K562 (cell line): ENCODE measurements around the gene NEURL1. TPM values are rescaled to one million over a fixed set of nuclear protein-coding genes. Genes with fewer than 3 reads are reported as not detected.
"Not testable (repeated sequence)": the region's sequence is repeated elsewhere in the genome, so short reads cannot be mapped to it uniquely, and the experiment has no call there.

Experiments used
- ATAC-seq: fragments of 200-7000 bp; cut with Tn5 transposase; 3 replicates; pipeline ENCODE4 v1.9.1; 2020; ENCODE audit warnings: moderate library complexity
- BruUV-seq: library from RNA; stranded (reverse); fragments of 400-500 nt; replicated peaks from 2 replicates; lab custom pipeline; 2021; lab: Mats Ljungman, UMichigan
- CTCF ChIA-PET: fragments of 300-600 bp; formaldehyde crosslinking; extraction: SDS; loops from one replicate; lab custom pipeline; 2021; ENCODE audit warnings: low intra/inter-chr PET ratio; lab: Yijun Ruan, JAX
- POLR2A ChIA-PET: fragments of 300-600, 350-650 bp; sonication (Branson Sonifier 250); formaldehyde crosslinking; extraction: SDS; loops from one replicate; lab custom pipeline; 2021; ENCODE audit warnings: antibody characterized with exemption, inconsistent platforms; lab: Yijun Ruan, JAX
- DNase-seq, 4 experiments: peaks; one replicate each; pipeline versions ENCODE4 v3.0.0 to v3.0.0-alpha.2; 2011 to 2018; ENCODE audit warnings: low spot score in 3 of 4, mixed read lengths in 3 of 4; ENCODE audit errors: extremely low read depth in 1 of 4
- FAIRE-seq: peaks from 2 replicates; lab custom pipeline; 2011; peaks lifted over from hg19 to GRCh38; lab: Jason Lieb, UNC
- H2AFZ ChIP-seq: 2 replicates; pipeline ENCODE4 v1.6.0; 2011; ENCODE audit warnings: low read depth, low read length, control low read depth, inconsistent platforms
- H3K27ac ChIP-seq: fragments of 200-600 bp; 3 replicates; pipeline ENCODE4 v1.8.0; 2011; ENCODE audit warnings: low read depth, mild to moderate bottlenecking, control low read depth, inconsistent platforms, low read length, moderate library complexity, mixed read lengths; ENCODE audit errors: extremely low read depth
- H3K27me3 ChIP-seq, 2 experiments: fragments of 300-600 bp in 1 of 2; 2 replicates in 1 of 2; 3 replicates in 1 of 2; pipeline versions ENCODE4 v1.6.0 to v1.8.0; 2011; ENCODE audit warnings: inconsistent platforms in 2 of 2, low read length in 2 of 2, mild to moderate bottlenecking in 1 of 2, mixed read lengths in 1 of 2, moderate library complexity in 1 of 2; ENCODE audit not compliant: control insufficient read depth in 2 of 2, insufficient read depth in 2 of 2
- H3K36me3 ChIP-seq: fragments of 300-600 bp; 3 replicates; pipeline ENCODE4 v1.8.0; 2011; ENCODE audit warnings: mild to moderate bottlenecking, low read length, inconsistent platforms; ENCODE audit not compliant: control insufficient read depth, insufficient read depth
- H3K4me1 ChIP-seq, 2 experiments: fragments of 200-600 bp in 1 of 2; replicated peaks in 1 of 2; 2 replicates in 1 of 2; 3 replicates in 1 of 2; pipeline versions ENCODE4 v1.5.1 to v1.8.0; 2011; ENCODE audit warnings: inconsistent platforms in 2 of 2, low read length in 2 of 2, mild to moderate bottlenecking in 1 of 2, mixed read lengths in 1 of 2, moderate library complexity in 1 of 2; ENCODE audit not compliant: control insufficient read depth in 2 of 2, insufficient read depth in 2 of 2
- H3K4me2 ChIP-seq: 2 replicates; pipeline ENCODE4 v1.6.1; 2011; ENCODE audit warnings: low read length, control low read depth, inconsistent platforms, mixed read lengths; ENCODE audit not compliant: insufficient read depth
- H3K4me3 ChIP-seq: fragments of 200-600 bp; sonication (generic), shearing (Covaris generic); 2 replicates; pipeline ENCODE4 v1.5.1; 2016; ENCODE audit warnings: control low read depth, inconsistent platforms
- H3K79me2 ChIP-seq: fragments of 200-600 bp; 3 replicates; pipeline ENCODE4 v1.8.0; 2011; ENCODE audit warnings: low read length, inconsistent platforms; ENCODE audit not compliant: control insufficient read depth, insufficient read depth
- H3K9ac ChIP-seq, 2 experiments: 2 replicates each; pipeline versions ENCODE4 v1.6.0 to v1.6.1; 2011; ENCODE audit warnings: low read depth in 2 of 2, low read length in 2 of 2, control low read depth in 1 of 2, inconsistent platforms in 1 of 2, mild to moderate bottlenecking in 1 of 2, mixed read lengths in 1 of 2; ENCODE audit not compliant: insufficient read depth in 1 of 2
- H3K9me1 ChIP-seq: one replicate; pipeline ENCODE4 v1.6.0; 2011; ENCODE audit warnings: inconsistent platforms, mild to moderate bottlenecking, low read length, moderate library complexity; ENCODE audit not compliant: control insufficient read depth, insufficient read depth
- H3K9me3 ChIP-seq: replicated peaks from 2 replicates; pipeline ENCODE4 v1.5.1; 2011; ENCODE audit warnings: low read depth, low read length, inconsistent platforms; ENCODE audit not compliant: control insufficient read depth, insufficient read depth
- H4K20me1 ChIP-seq: replicated peaks from 2 replicates; pipeline ENCODE4 v1.6.1; 2011; ENCODE audit warnings: low read length, inconsistent platforms, mixed read lengths; ENCODE audit not compliant: control insufficient read depth, insufficient read depth
- MEF2A ChIP-seq: IDR thresholded peaks from 2 replicates; pipeline ENCODE4 v1.6.1; 2011; ENCODE audit warnings: low read depth, mild to moderate bottlenecking, low read length, moderate library complexity; ENCODE audit not compliant: control insufficient read depth
- TFAM ChIP-seq: fragments of 250-450 bp; sonication (Bioruptor Pico); conservative IDR thresholded peaks from 2 replicates; pipeline ENCODE4 v1.5.0; 2021; ENCODE audit warnings: mild to moderate bottlenecking, moderate library complexity
- ZBTB33 ChIP-seq: sonication (generic); formaldehyde crosslinking; IDR thresholded peaks from 2 replicates; pipeline ENCODE4 v1.8.1; 2023; ENCODE audit warnings: mild to moderate bottlenecking, missing genetic modification reagents
- WGBS: fragments of 100-300 bp; shearing (Covaris generic); methylation state at CpG from one replicate; pipeline ENCODE4 v1.1.6; 2016; ENCODE audit warnings: low coverage, mixed read lengths; ENCODE audit not compliant: insufficient coverage; ENCODE audit errors: missing lambda C conversion rate; 5-methylcytosine and 5-hydroxymethylcytosine counted together
- in situ Hi-C: fragments of 300-500 bp; cut with MboI; formaldehyde crosslinking; loops from 4 replicates; pipeline ENCODE4 v1.15.0; 2018; ENCODE audit warnings: inconsistent platforms, mixed read lengths
- intact Hi-C: fragments of 100-400 bp; cut with micrococcal nuclease; formaldehyde crosslinking; loops from 2 replicates; pipeline ENCODE4 v1.14.2; 2022
- polyA plus RNA-seq, 8 experiments: library from polyadenylated mRNA; depleted of rRNA in 4 of 8; stranded (reverse) in 5 of 8; unstranded in 3 of 8; fragments of >200 nt; fragmentation: Nextera tagmentation in 2 of 8; fragmentation: Illumina TruSeq in 1 of 8; extraction: Ambion mirVana in 2 of 8; extraction: Trizol in 1 of 8; gene quantifications; 2 replicates each; pipeline versions ENCODE4 v1.2.1 to v1.2.3, GENCODE V29; 2011 to 2014; ENCODE audit warnings: inconsistent platforms in 1 of 8, missing spikeins in 1 of 8
- total RNA-seq, 7 experiments: library from RNA; depleted of rRNA in 6 of 7; stranded (reverse); fragments of >200 nt in 6 of 7; fragmentation: Illumina TruSeq in 2 of 7; extraction: Trizol in 2 of 7; gene quantifications; 2 replicates each; pipeline versions ENCODE4 v1.2.1 to v1.2.3, GENCODE V29; 2011 to 2021; ENCODE audit warnings: low replicate concordance in 1 of 7

Gene NEURL1
- total and polyA plus RNA-seq, 9 of the 15 experiments (the other 6 are each of a cell fraction or from before 2014, with no cell fraction given), result 0.01 to 0.45 (median 0.16) TPM; not detected in 5

- TF ChIP-seq TFAM (CRISPR knock-in tag) (no peak), MEF2A (no peak), ZBTB33 (CRISPR knock-in tag) (peak; percentile 40; the same call in 1 of the 2 replicates)
Measured at GRCh38 chr10:103605359-103606096, 112.0 kb downstream of the NEURL1 start (continued).

DNA sequence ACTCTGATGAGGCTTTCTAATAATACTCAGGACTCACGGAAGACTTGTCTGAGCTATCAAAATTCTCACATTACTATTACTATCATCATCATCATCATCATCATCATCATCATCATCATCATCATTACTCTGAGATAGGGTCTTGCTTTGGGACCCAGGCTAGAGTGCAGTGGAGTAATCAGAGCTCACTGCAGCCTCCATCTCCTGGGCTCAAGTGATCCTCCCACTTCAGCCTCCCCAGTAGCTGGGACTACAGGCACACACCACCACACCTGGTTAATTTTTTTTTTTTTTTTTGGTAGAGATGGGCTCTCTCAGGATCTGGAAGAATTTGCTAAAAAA is 112.6 kb downstream of the NEURL1 start:
- H3K4me1 ChIP-seq, H4K20me1 ChIP-seq, H3K79me2 ChIP-seq, H3K4me2 ChIP-seq, H3K4me3 ChIP-seq, in situ Hi-C loops, DNase-seq, intact Hi-C loops, H2AFZ ChIP-seq, H3K9me1 ChIP-seq, H3K9ac ChIP-seq, ATAC-seq, BruUV-seq, H3K27me3 ChIP-seq, H3K9me3 ChIP-seq, FAIRE-seq, H3K27ac ChIP-seq: not testable (repeated sequence)
- ChIA-PET POLR2A (interaction anchor here (0.7 kb wide), 1 partner anchor 12 kb away, joined by 3 read pairs; no protein-coding TSS in a partner anchor), CTCF (interaction anchor here (1.5 kb wide), 1 partner anchor 80 kb away, joined by 9 read pairs; no protein-coding TSS in a partner anchor)
- peaks cover 18% of the 10 kb centered on the region; the same call in 2 of the 3 replicates for H3K36me3 ChIP-seq
- 100% methylated on average over 1 of the region's 1 CpG for WGBS

GRCh38 chr10:103607051-103607450 is 113.5 kb downstream of the NEURL1 start:
- H3K79me2 ChIP-seq, H3K4me2 ChIP-seq, CTCF ChIA-PET, H3K4me3 ChIP-seq, in situ Hi-C loops, H3K27me3 ChIP-seq, H3K4me1 ChIP-seq, H3K9ac ChIP-seq, BruUV-seq, H3K9me3 ChIP-seq, FAIRE-seq, H3K9me1 ChIP-seq, H2AFZ ChIP-seq, DNase-seq, H3K27ac ChIP-seq, intact Hi-C loops, ATAC-seq, H4K20me1 ChIP-seq, POLR2A ChIA-PET: not testable (repeated sequence)
- WGBS, result 88% methylated on average over 3 of the region's 32 CpGs
- peaks cover 28% of the 10 kb centered on the region; the same call in 2 of the 3 replicates for H3K36me3 ChIP-seq
